LNCaP clone FGC (cell line): ENCODE data around the gene FBXW7.

Experiments used
- DNase-seq: peaks from one replicate; pipeline ENCODE4 v3.0.0-alpha.2; 2011; ENCODE audit warnings: low read depth
- H3K4me3 ChIP-seq: 2 replicates; pipeline ENCODE4 v1.5.1; 2011; ENCODE audit warnings: mild to moderate bottlenecking, low read depth, low read length, control low read depth
- TF ChIP-seq, protein P1 (sequence below): IDR thresholded peaks from 2 replicates; pipeline ENCODE4 v1.5.1; 2012; ENCODE audit warnings: mild to moderate bottlenecking; ENCODE audit not compliant: control insufficient read depth, insufficient read depth; ENCODE audit errors: extremely low read depth

The FBXW7 gene

DNA sequence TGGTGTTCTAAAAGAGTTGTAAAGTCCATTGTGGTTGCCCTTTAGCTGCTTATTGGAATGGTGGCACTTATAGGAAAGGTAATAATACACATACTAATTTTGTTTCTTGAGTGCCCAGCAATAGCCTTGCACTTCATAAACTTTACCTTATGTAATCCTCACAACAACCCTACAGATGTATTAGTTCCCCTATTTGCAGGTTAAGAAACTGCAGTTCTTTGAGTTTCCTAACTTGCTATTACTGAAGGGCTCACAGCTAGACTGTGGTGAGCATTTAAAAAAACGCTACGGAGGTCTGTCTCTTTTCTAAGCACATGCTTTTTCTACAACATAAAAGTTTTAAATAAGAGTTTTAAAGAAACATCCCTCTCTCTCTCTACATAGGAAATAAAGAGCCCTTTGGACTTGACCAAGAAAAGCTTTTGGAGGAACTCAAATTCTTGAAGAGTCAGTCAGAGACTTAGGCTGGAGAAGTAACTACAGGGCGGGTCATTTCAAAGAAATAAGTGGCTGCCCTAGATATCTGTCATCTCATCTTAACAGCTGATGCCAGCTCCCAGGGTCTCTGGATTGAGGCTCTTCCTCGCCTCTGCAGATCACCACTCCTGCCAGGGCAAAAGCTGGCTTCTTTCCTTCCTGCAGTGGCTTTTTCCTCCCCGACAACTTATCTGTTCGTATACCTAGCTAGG lies 42.0 kb upstream of the FBXW7 start:
- DNase-seq = no peak
- TF ChIP-seq, protein P1, sequence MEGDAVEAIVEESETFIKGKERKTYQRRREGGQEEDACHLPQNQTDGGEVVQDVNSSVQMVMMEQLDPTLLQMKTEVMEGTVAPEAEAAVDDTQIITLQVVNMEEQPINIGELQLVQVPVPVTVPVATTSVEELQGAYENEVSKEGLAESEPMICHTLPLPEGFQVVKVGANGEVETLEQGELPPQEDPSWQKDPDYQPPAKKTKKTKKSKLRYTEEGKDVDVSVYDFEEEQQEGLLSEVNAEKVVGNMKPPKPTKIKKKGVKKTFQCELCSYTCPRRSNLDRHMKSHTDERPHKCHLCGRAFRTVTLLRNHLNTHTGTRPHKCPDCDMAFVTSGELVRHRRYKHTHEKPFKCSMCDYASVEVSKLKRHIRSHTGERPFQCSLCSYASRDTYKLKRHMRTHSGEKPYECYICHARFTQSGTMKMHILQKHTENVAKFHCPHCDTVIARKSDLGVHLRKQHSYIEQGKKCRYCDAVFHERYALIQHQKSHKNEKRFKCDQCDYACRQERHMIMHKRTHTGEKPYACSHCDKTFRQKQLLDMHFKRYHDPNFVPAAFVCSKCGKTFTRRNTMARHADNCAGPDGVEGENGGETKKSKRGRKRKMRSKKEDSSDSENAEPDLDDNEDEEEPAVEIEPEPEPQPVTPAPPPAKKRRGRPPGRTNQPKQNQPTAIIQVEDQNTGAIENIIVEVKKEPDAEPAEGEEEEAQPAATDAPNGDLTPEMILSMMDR = no peak
- no peak overlapping the region for H3K4me3 ChIP-seq

DNA sequence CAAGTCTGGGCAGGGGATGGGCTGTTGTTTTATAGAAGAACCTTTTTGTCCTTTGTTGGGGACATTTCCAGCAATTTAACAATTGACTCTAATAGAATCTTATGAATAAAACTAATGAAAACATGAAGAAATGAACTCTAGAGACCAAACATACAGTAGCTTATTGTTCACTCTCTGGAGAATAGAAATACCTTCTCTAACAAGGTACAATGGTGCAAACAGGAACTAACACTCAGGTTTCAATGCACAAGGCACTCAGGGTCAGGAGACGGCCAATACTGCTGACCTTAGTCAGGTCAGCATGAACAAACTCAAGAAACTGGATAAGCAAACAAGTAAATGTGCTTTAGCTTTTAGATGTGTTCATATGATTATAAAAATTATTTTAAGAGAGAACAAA lies 39.6 kb upstream of the FBXW7 start:
- no peak overlapping the region for H3K4me3 ChIP-seq
- no peak for DNase-seq
- TF ChIP-seq, protein P1 = no peak

DNA sequence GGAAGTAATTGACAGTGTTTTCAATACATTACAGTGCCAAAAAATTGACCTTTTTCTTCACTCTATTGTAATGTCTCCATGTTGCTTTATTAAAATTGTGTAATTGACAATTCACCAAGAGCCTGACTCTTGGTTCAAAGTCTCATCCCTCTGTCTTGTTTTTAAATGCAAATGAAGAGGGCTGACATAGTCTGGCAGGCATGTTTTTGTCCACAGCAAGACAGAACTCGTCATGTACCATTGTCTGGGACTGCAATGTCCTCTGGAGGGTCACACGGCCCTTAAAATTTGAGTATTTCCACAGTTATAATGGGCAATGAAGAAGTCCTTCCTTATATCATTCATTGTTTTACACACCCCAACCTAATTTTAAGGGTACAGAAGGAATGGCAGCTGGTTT lies 38.0 kb upstream of the FBXW7 start:
- H3K4me3 ChIP-seq = no peak overlapping the region
- TF ChIP-seq, protein P1 = no peak
- no peak for DNase-seq

DNA sequence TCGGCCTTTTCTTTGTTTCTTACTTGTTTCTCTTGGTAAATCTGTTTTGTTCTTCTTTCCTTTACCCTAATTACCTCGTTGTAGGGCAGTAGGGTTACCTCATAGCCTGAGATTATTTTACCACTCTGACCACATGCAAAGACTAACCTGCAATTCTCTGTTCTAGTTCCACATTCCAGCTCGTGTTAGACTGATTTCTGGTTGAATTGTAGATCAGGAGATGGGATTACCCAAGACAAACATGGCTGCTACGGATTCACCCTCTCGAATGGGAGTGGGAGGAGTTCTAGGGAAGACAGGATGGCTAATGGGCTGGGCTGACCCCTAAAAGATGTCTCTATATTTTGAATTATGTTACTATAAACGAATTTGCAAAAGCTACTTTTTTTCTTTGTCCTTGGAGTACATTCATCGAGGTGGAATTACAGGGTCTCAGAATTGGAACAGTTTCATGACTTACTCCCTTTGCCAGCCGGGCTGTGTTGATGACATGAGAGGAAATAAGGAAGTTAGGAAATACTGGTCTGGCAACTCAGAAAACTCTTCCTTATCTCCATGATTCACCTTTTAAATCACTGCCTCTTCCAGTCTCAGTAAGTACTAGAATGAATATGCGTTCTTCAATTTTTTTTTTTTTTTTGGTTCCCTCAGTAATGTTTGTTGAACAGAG lies 36.7 kb upstream of the FBXW7 start:
- DNase-seq = peak; percentile 56
- H3K4me3 ChIP-seq = no peak overlapping the region
- TF ChIP-seq, protein P1 = no peak

DNA sequence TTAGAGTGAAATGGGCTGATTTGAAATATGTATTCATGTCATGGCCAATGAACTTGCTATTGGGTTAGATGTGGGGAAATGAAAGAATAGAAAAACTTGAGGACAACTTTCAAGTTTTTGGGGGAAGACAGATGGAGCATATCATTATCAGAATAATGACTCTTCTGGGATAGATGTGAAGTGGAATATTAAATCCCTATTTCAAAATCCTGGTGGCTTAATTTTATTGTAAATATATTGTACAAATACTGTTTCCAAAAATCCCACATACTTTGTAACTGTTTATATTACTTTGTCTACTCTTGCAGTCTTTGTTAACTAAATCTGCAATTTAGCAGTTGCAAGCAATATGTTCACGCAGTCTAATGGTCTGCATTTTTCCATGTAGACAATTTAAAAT lies 35.9 kb upstream of the FBXW7 start:
- TF ChIP-seq, protein P1 = no peak
- no peak for DNase-seq

DNA sequence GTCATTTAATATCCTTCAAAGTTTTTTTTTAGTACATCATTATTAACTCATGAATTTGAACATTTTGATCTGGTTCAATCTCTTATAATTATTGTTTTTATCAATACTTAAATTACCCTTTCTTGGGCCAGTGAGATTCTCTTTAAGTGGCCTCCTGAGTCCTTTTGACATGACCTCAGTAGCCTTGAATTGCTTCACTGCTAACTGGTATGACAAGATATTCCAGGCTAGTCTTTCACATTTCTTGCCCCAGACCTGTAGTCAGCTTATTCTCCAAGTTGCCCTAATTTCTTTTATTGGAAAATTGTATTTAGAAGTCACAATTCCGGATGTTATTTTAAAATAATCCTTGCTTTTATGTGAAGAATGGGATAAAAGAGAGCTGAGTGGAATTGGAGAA lies 35.4 kb upstream of the FBXW7 start:
- TF ChIP-seq, protein P1 = no peak
- no peak for DNase-seq
- H3K4me3 ChIP-seq = no peak overlapping the region

More for the DNA sequence above, 35.9 kb upstream of the FBXW7 start:
- H3K4me3 ChIP-seq = no peak overlapping the region
